ENCODE results near the gene DDX56. TPM values are rescaled to one million over a fixed set of nuclear protein-coding genes. Genes with fewer than 3 reads are reported as not detected.

DDX56 gene
- total RNA-seq, 1 experiment from 2014 or later, result 120 TPM

- H3K4me3 Mint-ChIP-seq, result no peak overlapping the region
- no peak overlapping the region for H2BK5ac ChIP-seq (ENCODE audit: insufficient read length, low read length)
- no peak overlapping the region for H3K27ac ChIP-seq (ENCODE audit: insufficient read length, low read depth, low read length)
- no peak overlapping the region for H3K18ac ChIP-seq (ENCODE audit: insufficient read length, low read depth, low read length)
- no peaks in the 10 kb centered on the region for H3K36me3 Mint-ChIP-seq (ENCODE audit: insufficient read depth in 1 of 3, low read depth in 3 of 3)
- no peak overlapping the region for H4K8ac ChIP-seq (replicated peaks; ENCODE audit: insufficient read length, low read depth, low read length)
- TF ChIP-seq CTCF (conservative IDR thresholded peaks at IDR 0.05), result no peak
- no peak overlapping the region for H4K5ac ChIP-seq (ENCODE audit: insufficient read length, low read depth, low read length)
- H3K4me1 ChIP-seq (ENCODE audit: insufficient read depth, low read length), result no peaks in the 10 kb centered on the region
- H3T11ph ChIP-seq (ENCODE audit: low read length), result no peak overlapping the region
- H3K9me3 Mint-ChIP-seq, result no peaks in the 10 kb centered on the region
- H3K23ac ChIP-seq (ENCODE audit: insufficient read length, low read depth, low read length), result no peak overlapping the region
- no peak overlapping the region for H2AK5ac ChIP-seq (ENCODE audit: insufficient read length, low read length)
- no peak overlapping the region for H2AFZ ChIP-seq (ENCODE audit: low read length)
- H3K79me1 ChIP-seq (ENCODE audit: insufficient read depth, low read depth, low read length, poor library complexity, severe bottlenecking), result no peaks in the 10 kb centered on the region
- H3K9me3 ChIP-seq (ENCODE audit: control insufficient read depth, low read depth, low read length), result no peaks in the 10 kb centered on the region
- H2BK20ac ChIP-seq (ENCODE audit: low read depth, low read length, poor library complexity, severe bottlenecking), result no peak overlapping the region
- H3K4ac ChIP-seq (ENCODE audit: low read depth, low read length), result no peak overlapping the region
- H3K23me2 ChIP-seq (ENCODE audit: insufficient read length, low read depth, low read length, poor library complexity, severe bottlenecking), result no peaks in the 10 kb centered on the region
- DNase-seq, result no peak
- no peak overlapping the region for H3K4me2 ChIP-seq (ENCODE audit: insufficient read depth, insufficient read length, low read length)
- H2BK12ac ChIP-seq (ENCODE audit: insufficient read length, low read depth, low read length), result no peak overlapping the region
- H3K27me3 Mint-ChIP-seq (ENCODE audit: low read depth), result no peaks in the 10 kb centered on the region; the same call in 1 of the 2 replicates
- H3K79me2 ChIP-seq (ENCODE audit: insufficient read depth, low read length), result no peaks in the 10 kb centered on the region
- no peak overlapping the region for H3K56ac ChIP-seq (ENCODE audit: insufficient read length, low read depth, low read length)
- H4K91ac ChIP-seq (ENCODE audit: insufficient read length, low read depth, low read length), result no peak overlapping the region
- H3K27ac Mint-ChIP-seq, result no peak overlapping the region
- H3K4me1 Mint-ChIP-seq, result peaks cover 4 to 6% of the 10 kb centered on the region in 2 experiments; a peak in 3 of 4 replicates
- H4K20me1 ChIP-seq (ENCODE audit: control insufficient read depth, insufficient read depth, insufficient read length), result no peaks in the 10 kb centered on the region
- H3K9ac ChIP-seq (ENCODE audit: extremely low read depth, insufficient read length, low read length), result no peak overlapping the region
- H2BK15ac ChIP-seq (ENCODE audit: low read depth, low read length), result no peak overlapping the region
- H3K27me3 ChIP-seq (ENCODE audit: insufficient read depth, low read length), result no peaks in the 10 kb centered on the region
- no CpG with 5 or more reads among the region's 3 CpGs for WGBS (ENCODE audit: extremely low coverage, insufficient read length, low lambda C conversion rate)
- no peak overlapping the region for H3K14ac ChIP-seq (ENCODE audit: insufficient read depth, low read length)
- H2BK120ac ChIP-seq (ENCODE audit: low read depth, low read length, poor library complexity, severe bottlenecking), result no peak overlapping the region
Measured at GRCh38 chr7:44548893-44549292, 24.8 kb downstream of the DDX56 start.
